GM21717 (cell line): Measurements from ENCODE around the gene CDH15.
"Not testable (repeated sequence)": the region's sequence is repeated elsewhere in the genome, so short reads cannot be mapped to it uniquely, and the experiment has no call there.

Source experiments
- ATAC-seq: cut with Tn5 transposase; IDR thresholded peaks from one replicate; pipeline ENCODE4 v1.9.1; 2021; ENCODE audit warnings: mild to moderate bottlenecking, moderate library complexity; ENCODE audit not compliant: unreplicated experiment

CDH15 gene

DNA sequence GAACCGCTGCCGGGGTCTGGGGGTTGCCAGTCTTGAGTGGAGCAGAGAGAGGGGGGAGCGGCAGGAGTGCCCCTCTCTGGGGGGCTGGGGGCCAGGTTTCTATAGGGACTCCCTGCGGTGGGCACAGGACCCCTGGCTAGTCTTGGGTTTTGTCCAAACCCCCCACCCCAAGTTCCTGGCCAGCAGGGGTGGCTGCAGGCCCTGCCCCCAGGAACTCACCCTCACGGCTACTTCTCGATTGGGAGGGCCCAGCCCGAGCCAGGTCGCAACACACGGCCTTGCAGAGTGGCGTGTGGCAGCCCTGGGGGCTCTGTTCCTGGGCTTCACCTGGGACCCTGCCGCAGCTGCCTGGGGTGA, 601 bp downstream of the CDH15 start:
- no peak for ATAC-seq

DNA sequence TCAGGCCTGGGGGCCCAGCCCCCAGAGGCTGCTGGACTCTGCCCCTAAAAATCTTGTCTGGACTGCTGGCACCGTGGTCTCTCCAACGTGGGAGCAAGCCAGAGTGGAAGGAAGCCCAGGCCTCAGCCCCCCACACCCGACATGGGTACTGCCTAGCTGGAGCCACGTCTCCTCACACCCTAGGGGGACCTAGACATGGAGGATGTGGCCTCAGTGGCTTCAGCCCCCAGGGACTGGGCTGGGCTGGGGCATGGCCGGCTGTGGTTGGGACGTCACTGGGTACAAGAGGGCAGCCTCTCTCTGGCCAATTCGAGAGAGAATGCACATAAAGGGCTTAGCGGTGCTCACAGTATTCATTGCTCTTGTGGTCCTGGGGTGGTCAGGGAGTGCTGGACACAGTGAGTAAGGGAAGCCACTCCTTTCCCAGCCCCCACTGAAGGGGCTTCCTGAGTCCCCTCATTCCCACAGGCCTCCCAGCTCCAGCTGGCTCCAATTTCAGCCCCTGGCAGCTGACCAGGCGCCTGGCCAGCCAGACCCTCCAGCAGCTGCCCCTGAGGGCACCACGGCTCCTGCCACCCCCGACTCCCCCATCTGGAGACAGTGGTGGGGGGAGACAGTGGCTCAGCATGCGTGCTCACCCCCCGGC, 1.1 kb downstream of the CDH15 start:
- no peak for ATAC-seq

DNA sequence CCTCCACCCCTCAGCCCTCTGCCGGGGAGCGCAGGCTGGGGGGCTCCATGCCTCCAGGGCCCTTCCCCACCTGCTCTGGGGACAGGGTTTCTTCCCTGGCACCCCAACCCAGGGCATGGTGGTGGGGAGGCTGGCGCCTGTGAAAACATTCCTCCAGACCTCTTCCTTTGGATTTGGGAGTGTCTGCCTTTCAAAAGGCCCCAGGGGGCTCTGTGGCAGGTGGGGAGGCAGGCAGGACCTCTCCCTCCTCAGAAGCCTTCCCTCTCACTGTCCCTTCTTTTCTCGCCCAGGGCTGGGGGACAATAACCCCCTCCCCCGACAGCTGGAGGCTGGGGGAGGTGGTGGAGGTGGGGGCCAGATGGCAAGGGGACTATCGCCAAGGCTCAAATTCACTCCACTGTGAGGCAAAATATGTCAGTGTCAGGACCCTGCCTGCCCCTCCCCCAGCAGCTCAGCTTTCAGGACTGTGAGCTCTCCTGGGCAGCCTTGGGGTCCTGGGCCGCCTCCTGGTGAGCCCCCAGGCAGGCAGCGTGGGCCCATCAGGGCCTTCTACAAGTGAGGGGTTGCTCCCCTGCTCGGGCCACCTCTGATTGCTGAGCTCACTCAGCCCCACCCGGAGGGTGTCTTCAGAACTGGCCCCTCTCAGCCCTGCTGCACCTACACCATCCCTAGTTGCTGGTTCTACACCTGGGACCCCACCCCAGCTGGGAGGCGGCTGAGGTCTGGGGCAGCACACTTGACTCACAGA, 1.8 kb downstream of the CDH15 start:
- ATAC-seq: no peak

DNA sequence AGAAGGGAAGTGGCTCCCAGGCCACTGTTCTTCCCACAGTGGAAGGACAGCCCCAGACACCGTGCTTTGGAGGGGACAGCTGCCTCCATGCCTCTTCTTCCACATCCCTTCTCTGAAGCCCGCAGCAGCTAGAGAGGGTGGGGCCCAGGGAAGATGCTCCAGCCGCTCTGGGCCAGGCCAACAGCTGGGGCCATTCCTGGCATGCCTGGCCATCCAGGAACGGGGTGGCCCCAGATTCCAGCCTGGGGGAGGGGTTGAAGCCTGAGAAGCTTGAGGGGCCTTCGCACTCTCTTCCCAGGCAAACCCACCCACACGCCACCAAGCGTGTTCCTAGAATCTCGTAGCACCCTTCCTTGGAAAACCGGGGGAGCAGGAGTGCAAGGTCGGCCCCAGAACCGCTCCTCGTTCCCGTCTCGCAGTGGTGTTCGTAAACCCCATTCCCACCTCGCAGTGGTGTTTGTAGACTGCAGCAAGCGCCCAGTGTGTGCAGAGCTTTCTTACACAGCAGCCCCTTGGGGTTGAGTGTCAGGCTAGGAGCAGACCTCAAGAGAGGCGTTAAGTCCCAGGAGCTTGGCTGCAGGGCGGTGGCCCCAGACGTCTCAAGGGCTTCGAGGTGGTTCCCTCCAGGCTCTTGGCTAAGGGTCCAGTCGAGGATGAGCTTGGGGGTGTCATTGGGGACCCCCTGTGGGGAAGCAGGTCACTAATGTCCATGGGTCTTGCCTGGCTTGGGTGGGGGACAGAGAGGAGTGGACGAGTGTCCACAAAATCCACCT, 2.7 kb downstream of the CDH15 start:
- ATAC-seq: no peak

DNA sequence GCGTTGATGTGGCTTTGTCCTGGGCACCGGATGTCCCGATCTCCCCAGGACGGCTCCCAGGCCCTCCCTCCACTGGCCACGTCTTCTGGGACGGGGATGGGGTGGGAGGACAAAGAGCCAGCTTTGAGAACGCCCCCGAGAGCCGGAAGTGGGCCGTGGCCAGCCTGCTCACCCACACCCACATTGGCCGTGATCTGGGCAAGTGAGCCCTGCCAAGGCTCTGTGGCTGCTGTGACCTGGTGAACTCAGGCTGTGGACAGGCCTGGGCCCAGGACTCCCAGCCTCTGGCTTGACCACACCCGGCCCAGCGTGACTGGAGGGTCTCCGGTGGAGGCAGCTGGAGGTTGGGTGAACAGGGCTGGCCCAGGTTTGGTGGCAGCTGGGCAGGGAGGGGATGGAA, 3.3 kb downstream of the CDH15 start:
- no peak for ATAC-seq

DNA sequence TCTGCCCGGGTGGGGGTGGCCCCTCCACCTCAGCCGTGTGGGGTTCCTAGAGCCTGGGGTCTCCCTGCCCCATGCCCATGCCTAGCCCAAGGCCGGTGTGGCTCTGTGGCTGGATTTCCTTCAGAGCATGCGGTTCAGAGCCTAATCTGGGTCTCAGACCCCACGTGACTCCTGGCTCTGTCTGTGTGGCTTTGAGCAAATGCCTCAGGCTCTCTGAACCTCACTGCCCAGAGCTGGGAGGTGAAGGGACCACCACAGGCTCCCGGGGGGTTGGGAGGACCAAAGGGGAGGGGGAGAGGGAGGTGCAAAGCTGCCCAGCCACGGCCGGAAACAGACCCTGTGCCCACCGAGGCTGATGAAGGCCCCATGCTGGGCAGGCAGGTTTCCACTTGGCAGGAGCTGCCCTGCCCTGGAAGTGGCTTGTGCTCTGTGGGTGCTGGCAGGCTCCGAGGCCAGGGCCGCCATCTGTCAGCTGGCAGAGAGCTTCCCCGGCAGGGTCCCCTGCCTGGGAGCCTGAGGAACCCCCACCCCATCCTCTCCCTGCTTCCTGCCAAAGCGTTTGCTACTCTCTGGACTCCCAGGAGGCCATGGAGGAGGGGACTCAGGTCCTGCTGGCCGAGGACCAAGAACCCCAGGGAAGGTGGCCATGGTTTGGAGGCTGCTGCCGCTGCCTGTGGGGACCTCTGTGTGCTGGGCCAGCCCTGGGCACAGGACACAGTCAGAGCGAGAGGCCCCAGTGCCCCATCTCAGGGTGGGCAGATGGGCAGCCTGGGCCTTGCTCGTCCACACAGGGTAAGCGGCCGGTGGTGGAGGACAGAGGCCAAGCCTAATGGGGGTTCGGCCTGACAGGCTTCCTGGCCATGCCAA, 4.0 kb downstream of the CDH15 start:
- ATAC-seq: no peak

DNA sequence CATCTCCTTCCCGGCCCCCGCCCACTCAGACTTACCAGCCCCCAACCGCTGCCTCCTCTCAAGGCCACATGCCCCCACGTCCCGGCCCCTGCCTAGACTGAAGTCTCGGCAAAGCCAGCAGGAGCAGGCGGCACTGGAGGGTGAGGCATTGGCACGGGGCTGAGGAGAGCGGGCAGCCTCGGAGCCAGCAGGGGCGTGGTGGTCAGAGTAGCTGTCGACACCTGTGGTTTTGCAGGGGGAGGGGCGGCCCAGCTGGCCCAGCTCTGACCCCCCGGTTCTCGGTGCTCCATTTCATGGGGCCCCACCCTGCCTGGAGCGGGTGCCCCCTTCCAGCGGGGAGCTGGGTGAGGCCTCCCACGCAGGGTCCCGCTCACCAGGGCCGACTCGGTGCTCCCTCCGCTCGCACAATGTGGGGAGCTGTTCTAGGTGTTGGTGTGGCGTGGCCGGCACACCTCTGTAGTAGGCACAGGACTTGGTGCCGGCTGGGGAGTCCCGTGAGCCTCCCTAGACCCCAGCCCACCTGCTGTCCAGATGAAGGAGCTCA, 4.7 kb downstream of the CDH15 start:
- no peak for ATAC-seq

DNA sequence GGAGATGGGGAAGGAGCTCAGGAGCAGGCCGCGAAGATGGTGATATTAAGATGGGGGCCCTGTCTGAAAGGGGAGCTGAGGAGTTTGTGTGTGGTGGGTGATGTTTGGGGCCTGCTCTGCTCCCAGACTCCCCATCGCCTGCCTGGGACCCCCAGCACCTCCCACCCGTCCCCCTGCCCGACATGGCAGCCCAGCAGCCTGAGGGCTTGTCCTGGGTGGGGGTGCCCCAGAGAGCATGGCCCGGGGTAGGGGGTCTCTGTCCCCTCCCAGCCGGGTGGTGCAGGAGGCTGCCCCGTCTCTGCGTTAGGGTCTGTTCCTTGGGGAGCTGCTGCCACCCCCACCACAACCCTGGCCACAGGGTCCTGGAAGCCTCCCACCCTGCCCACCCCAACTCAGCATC, 5.2 kb downstream of the CDH15 start:
- no peak for ATAC-seq

DNA sequence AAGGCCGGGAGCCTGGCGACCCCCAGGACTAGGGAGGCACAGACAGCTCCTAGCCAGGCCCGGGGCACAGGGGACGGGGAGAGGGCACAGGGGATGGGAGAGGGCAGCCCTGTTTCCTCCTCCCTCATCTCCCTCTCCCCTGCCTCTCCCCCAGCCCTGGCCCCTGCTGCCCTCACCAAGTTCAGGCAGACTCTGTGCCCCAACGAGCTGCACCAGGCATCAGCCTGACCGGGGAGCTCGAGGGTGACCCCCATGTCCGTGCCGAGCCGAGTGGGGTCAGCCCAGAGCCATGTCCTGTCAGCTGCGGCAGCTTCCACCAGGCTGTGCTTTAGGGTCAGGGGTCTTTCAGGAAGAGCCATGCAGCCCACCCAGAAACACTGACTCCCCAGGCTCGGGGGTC, 6.0 kb downstream of the CDH15 start:
- no peak for ATAC-seq

DNA sequence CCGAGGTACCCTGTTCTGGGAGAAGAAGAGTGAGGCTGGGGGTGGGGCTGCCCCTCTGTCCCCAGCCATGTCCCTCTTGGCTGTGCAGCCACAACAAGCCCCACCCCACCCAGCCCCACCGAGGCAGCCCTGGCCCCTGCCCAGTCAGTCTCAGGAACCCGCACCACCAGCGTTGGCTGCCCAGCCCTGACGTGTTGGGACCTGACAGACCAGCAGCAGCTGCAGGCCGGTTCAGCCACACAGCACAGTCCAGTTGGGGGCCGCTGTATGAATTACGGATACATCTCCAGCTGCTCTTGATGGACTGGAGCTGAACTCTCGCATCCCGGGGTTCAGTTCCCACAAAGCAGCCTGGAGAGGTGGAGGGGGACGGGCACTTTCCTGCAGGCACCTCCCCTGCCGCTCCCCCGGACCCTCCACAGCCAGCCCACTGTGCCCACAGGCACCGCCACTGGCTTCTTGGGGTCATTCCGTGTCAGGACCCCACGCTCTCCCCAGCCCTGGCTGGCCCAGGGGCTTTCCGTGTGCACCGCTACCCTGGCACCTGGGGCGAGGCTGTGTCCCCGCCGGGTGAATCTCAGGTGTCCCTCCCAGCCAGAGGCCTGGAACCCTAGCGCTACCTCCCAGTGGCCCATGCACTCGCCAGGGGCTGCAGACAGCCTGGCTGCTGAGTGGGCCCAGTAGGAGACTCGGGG, 7.1 kb downstream of the CDH15 start:
- ATAC-seq: no peak

DNA sequence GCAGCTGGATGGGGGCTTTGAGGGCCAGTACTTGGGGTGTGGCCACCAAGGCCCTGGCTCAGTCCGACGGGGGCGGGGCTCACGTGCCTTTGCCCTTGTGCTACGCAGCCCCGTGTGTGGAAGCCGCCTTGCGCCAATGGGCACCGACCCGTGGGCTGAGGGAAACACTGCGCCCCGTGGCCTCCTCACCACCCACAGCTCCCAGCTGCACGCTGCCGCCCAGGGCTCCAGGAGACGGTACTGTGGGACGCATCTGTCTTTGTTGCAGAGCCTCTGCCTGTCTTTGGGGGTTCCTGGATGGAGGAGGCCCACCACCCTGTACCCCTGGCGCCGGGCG, 7.6 kb downstream of the CDH15 start:
- ATAC-seq: no peak

DNA sequence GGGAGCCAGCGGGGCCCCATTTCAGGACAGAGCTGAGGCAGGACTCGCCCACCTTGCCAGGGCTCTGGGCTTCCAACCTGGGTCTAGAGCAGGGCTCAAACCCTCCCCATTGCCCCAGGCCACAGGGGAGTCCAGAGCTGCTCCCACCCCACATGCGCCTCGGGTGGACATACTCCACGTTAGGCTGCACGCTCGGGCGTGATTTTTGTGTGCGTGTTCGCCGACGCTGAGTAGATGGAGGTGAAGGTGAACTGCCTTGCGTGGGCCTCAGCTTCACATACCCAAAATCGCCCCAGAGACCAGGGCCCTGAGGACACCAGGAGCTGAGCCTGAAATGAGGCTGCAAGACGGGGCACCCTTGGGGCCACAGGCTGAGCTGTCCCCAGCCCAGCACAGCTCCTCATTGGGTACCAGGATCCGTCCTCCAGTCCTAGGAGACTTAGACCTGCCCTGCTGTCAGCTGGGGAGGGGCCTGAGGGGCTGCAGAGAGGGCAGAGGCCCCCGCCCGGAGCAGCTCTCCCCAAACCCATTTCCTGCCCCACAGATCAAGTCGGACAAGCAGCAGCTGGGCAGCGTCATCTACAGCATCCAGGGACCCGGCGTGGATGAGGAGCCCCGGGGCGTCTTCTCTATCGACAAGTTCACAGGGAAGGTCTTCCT, 8.2 kb downstream of the CDH15 start:
- no peak for ATAC-seq

DNA sequence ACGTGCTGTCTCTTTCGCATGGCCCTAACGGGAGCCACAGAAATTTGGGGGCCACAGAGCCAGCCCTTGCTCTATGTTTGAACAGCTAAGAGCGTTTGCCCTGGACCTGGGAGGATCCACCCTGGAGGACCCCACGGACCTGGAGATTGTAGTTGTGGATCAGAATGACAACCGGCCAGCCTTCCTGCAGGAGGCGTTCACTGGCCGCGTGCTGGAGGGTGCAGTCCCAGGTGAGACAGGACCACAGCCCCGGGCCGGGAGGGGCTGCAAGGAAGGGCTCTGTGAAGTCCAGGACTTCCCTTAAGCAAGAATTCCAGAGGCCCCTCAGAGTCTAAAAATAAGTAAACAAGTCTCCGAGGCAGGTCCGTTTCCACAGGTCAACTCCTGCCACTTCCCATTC, 11.9 kb downstream of the CDH15 start:
- no peak for ATAC-seq

DNA sequence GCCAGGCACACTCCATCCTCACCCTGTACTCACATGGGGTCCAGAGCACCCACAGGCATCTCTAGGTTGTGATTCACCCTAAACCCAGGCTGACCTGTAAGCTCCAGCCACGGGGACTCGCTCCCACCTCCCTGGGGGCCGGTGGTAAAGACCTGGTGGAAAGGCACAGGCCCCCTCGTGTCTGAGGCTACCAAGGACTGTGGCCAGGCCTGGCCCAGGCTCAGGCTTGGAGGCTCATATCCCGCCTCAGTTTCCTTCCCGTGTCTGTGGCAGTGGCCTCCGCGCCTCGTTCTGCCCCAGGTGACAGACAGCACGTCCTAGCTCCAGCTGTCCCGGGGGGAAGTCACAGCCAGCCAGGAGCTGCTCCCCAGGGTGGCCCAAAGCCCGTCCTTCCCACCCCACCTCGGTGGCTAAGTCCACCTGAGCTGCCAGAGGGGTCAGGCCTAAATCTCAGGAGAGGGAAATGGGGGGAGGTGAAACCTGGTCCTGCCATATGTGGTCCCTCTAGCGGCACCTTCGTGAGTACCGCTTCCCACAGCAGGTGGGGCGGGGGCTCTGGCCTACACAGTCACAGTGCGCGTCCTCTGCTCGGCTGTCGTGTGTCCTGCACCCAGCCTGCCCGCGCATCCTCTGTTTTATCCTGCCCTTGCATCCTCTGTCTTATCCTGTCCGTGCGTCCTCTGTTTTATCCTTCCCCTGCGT, 12.6 kb downstream of the CDH15 start:
- ATAC-seq: no peak

DNA sequence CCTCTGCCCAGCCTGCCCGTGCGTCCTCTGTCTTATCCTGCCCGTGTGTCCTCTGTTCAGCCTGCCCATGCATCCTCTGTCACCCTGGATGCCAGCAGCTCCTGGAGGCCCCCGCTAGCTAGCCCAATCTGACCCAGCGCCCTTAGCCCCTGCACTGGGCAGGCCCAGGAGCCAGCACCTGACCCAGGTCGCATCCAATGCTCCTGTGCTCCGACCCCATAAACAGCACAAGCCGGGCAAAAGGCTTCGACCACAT, 13.1 kb downstream of the CDH15 start:
- no peak for ATAC-seq

DNA sequence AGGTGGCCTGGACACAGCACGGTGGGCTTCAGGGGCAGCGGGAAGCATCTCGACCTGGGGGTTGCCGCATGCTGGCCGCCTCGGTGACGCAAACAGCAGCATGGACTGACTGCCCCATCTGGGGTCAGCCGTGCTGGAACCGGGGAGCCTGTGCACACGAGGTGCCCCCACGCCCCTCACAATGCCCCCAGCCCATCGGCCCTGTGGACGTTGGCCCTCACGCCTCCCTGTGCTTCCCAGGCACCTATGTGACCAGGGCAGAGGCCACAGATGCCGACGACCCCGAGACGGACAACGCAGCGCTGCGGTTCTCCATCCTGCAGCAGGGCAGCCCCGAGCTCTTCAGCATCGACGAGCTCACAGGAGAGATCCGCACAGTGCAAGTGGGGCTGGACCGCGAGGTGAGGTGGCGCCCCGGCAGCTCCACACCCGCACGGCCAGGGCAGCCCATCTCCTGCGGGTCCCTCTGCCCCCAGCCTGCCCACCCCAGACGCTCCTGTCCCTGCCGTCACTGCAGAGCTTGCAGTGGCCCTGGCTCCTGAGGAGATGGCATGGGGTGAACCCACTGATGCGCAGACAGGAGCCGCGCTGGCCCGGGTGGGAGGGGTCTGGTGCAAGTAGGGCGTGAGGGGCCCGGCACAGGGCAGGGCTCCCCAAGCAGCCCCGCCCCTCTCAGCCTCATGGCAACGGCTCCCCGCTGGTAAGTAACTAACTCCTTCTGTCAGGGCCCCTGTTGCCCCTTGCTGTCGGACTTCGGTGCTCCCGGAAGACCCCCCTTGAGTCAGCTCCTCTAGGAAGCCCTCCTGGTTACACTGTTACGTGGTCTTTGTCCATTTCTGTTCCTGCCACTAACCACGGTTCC, 13.6 kb downstream of the CDH15 start:
- no peak for ATAC-seq

DNA sequence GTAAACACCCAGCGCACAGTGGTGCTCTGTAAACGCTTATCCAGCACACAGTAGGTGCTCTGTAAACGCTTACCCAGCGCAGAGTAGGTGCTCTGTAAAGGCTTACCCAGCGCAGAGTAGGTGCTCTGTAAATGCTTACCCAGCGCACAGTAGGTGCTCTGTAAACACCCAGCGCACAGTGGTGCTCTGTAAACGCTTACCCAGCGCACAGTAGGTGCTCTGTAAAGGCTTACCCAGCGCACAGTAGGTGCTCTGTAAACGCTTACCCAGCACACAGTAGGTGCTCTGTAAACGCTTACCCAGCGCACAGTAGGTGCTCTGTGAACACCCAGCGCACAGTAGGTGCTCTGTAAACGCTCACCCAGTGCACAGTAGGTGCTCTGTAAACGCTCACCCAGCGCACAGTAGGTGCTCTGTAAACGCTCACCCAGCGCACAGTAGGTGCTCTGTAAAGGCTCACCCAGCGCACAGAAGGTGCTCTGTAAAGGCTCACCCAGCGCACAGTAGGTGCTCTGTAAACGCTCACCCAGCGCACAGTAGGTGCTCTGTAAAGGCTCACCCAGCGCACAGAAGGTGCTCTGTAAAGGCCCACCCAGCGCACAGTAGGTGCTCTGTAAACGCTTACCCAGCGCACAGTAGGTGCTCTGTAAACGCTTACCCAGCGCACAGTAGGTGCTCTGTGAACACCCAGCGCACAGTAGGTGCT, 14.5 kb downstream of the CDH15 start:
- ATAC-seq: not testable (repeated sequence)

DNA sequence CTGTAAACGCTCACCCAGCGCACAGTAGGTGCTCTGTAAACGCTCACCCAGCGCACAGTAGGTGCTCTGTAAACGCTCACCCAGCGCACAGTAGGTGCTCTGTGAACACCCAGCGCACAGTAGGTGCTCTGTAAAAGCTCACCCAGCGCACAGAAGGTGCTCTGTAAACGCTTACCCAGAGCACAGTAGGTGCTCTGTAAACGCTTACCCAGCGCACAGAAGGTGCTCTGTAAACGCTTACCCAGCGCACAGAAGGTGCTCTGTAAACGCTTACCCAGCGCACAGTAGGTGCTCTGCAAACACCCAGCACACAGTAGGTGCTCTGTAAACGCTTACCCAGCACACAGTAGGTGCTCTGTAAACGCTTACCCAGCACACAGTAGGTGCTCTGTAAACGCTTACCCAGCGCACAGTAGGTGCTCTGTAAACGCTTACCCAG, 15.1 kb downstream of the CDH15 start:
- ATAC-seq: not testable (repeated sequence)
